Breast epithelium (tissue), 3 donors: Measurements from ENCODE around the gene ANKRD24.

Experiments
- CTCF ChIP-seq, 3 donors: fragments of 450-650 bp; IDR thresholded peaks; one replicate each; pipeline ENCODE4 v1.5.1; 2016 to 2017; ENCODE audit warnings: antibody characterized with exemption in 3 of 3, mild to moderate bottlenecking in 3 of 3, moderate library complexity in 3 of 3
- POLR2A ChIP-seq: fragments of 450-650 bp; IDR thresholded peaks from one replicate; pipeline ENCODE4 v1.6.1; 2016; ENCODE audit warnings: antibody characterized with exemption, mild to moderate bottlenecking, moderate library complexity
- POLR2AphosphoS5 ChIP-seq, 3 donors: sonication (generic); formaldehyde crosslinking; IDR thresholded peaks; one replicate each; pipeline ENCODE4 v1.6.1; 2017; ENCODE audit warnings: antibody characterized with exemption in 3 of 3

GRCh38 chr19:4178990-4179389 lies 3.5 kb upstream of the ANKRD24 start:
- TF ChIP-seq POLR2A (no peak), CTCF (IDR thresholded peaks at IDR 0.05) (no peak), POLR2AphosphoS5 (IDR thresholded peaks at IDR 0.05) (no peak)
